ENCODE measurements around the gene DNAJB1.
"Not testable (repeated sequence)": the region's sequence is repeated elsewhere in the genome, so short reads cannot be mapped to it uniquely, and the experiment has no call there.

The DNAJB1 gene

DNA sequence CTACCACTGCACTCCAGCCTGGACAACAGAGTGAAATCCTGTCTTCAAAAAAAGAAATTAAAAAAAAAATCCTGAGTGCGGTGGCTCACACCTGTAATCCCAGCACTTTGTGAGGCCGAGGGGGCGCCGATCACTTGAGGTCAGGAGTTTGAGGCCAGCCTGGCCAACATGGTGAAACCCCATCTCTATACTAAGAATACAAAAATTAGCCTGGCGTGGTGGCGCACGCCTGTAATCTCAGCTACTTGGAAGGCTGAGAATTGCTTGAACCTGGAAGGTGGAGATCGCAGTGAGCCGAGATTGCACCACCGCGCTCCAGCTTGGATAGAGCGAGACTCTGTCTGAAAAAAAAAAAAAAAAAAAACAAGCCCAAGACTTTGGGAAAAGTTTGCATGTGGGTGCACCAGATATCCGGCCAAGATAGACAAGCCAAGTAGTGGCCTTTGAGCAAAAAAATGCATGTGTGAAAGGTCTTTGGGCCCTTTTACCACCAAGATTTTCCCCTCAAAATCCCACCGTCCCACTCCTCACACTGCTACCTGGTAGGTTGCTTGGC, 5.7 kb downstream of the DNAJB1 start:
- TF ChIP-seq, protein P1, sequence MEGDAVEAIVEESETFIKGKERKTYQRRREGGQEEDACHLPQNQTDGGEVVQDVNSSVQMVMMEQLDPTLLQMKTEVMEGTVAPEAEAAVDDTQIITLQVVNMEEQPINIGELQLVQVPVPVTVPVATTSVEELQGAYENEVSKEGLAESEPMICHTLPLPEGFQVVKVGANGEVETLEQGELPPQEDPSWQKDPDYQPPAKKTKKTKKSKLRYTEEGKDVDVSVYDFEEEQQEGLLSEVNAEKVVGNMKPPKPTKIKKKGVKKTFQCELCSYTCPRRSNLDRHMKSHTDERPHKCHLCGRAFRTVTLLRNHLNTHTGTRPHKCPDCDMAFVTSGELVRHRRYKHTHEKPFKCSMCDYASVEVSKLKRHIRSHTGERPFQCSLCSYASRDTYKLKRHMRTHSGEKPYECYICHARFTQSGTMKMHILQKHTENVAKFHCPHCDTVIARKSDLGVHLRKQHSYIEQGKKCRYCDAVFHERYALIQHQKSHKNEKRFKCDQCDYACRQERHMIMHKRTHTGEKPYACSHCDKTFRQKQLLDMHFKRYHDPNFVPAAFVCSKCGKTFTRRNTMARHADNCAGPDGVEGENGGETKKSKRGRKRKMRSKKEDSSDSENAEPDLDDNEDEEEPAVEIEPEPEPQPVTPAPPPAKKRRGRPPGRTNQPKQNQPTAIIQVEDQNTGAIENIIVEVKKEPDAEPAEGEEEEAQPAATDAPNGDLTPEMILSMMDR (IDR thresholded peaks at IDR 0.05; ENCODE audit: insufficient read depth, low read length, missing control alignments): no peak
- POLR2A ChIA-PET: no interaction called here
- CTCF ChIA-PET: no interaction called here

GRCh38 chr19:14511229-14511593, 7.0 kb downstream of the DNAJB1 start:
- ChIA-PET POLR2A (no interaction called here), CTCF (no interaction called here)
- H3K4me3 ChIP-seq (ENCODE audit: low read depth, low read length): no peak overlapping the region
- TF ChIP-seq, protein P1 (IDR thresholded peaks at IDR 0.05; ENCODE audit: insufficient read depth, low read length, missing control alignments): no peak
- no peak for DNase-seq (ENCODE audit: low read depth, low spot score)

More for the DNA sequence above, 5.7 kb downstream of the DNAJB1 start:
- no peak overlapping the region for H3K4me3 ChIP-seq (ENCODE audit: low read depth, low read length)
- no peak for DNase-seq (ENCODE audit: low read depth, low spot score)

DNA sequence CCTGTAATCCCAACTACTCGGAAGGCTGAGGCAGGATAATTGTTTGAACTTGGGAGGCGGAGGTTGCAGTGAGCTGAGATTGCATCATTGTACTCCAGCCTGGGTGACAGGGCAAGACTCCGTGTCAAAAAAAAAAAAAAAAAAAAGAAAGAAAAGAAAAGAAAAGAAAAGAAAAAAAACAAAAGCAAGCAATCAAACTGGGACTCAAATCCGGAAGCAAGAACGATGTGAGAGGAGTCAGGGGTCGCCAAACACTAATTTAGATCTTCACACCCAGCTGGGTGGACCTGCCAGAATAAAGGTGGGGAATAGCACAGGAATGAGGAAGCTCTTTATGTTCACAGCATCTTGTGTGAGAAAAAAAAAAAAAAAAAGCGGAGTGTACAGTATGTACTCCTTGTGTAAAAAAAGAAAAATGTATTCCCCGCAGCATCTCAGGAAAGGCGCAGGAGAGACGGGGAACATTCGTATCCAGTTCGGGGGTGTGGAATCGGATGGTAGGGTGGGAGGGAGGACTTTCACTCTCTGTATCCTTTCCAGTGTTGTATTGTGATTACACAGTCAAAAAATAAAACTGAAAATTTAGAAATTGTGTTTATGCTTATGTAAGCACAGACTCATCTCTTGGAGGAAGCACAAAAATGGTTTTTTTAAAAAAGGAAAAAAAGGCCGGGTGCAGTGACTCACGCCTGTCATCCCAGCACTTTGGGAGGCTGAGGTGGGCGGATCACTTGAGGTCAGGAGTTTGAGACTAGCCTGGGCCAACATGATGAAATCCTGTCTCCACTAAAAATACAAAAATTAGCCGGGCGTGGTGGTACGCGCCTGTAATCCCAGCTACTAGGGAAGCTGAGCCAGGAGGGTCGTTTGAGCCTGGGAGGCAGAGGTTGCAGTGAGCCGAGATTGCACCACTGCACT, 7.6 kb downstream of the DNAJB1 start:
- ChIA-PET CTCF (interaction anchor here (1.3 kb wide), 1 partner anchor 30 kb away, joined by 3 read pairs; no protein-coding TSS in a partner anchor), POLR2A (interaction anchor here (1.5 kb wide), 1 partner anchor 8 kb away, joined by 10 read pairs; the partner anchor contains the start of gene DNAJB1)
- DNase-seq (ENCODE audit: low read depth, low spot score): no peak
- TF ChIP-seq, protein P1 (IDR thresholded peaks at IDR 0.05; ENCODE audit: insufficient read depth, low read length, missing control alignments): no peak
- no peak overlapping the region for H3K4me3 ChIP-seq (ENCODE audit: low read depth, low read length)

GRCh38 chr19:14507704-14508542, 10.3 kb downstream of the DNAJB1 start:
- no peak for DNase-seq (ENCODE audit: low read depth, low spot score)
- no peak overlapping the region for H3K4me3 ChIP-seq (ENCODE audit: low read depth, low read length)
- ChIA-PET POLR2A (interaction anchor here (4.1 kb wide), 1 partner anchor 10 kb away, joined by 34 read pairs; the partner anchor contains the start of gene DNAJB1), CTCF (interaction anchor here (4.3 kb wide), 1 partner anchor 28 kb away, joined by 36 read pairs; no protein-coding TSS in a partner anchor)
- TF ChIP-seq, protein P1 (IDR thresholded peaks at IDR 0.05; ENCODE audit: insufficient read depth, low read length, missing control alignments): no peak

DNA sequence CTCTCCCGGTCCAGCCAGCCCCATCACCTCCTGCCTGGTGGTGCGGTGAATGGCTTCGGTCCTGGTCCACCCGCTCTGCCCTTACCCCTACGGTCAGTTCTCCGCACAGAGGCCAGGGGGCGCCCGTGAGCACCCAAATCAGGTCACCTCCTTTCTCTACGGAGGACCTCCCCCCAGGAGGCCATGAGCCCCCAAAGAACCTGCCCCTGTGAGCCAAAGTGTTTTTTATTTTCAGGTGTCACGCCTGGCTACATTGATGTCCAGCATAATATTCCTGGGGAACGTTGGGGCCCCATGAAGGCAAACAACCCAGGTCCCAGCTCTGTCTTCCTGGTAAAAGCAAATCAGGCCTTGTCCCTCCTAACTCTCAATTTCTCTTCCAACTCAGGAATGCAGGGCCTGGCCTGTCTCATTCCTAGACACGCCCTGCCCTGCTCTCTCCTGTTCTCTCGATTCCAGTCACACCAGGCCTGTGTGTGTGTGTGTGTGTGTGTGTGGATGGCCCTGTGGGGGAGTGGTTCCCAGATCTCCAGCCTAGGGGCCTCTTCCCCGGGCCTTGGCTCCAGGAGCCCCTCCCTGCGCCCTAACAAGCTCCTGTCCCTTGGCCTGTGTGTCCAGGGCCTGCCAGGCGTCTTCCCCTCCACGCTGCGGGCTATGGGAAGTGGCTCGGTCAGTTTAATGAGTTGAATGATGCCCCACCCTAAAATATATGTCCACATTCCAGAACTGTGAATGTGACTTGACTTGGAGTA, 12.5 kb downstream of the DNAJB1 start:
- POLR2A ChIA-PET: interaction anchor here (1.1 to 4.1 kb wide), 5 partner anchors 8 to 24 kb away, joined by 3 to 34 read pairs (median 4); partner anchors contain the start of gene DNAJB1
- TF ChIP-seq, protein P1 (IDR thresholded peaks at IDR 0.05; ENCODE audit: insufficient read depth, low read length, missing control alignments): peak; percentile 93
- CTCF ChIA-PET: interaction anchor here (0.6 to 4.3 kb wide), 12 partner anchors 8 to 743 kb away, joined by 3 to 36 read pairs (median 4); partner anchors contain the start of genes GIPC1 and NDUFB7
- DNase-seq (ENCODE audit: low read depth, low spot score): peak; percentile 81
- no peak overlapping the region for H3K4me3 ChIP-seq (ENCODE audit: low read depth, low read length)

DNA sequence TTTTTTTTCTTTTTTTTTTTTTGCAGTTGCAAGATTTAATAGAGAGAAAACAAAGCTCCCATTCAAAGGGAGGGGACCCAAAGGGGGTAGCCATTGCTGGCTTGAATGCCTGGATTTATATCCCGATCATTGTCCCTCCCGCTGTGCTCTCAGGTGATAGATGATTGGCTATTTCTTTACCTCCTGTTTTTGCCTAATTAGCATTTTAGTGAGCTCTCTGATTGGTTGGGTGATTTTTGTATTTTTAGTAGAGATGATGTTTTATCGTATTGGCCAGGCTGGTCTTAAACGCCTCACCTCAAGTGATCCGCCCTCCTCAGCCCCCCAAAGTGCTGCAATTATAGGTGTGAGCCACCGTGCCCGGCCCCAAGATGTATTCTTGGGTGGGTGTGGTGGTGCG, 13.6 kb downstream of the DNAJB1 start:
- POLR2A ChIA-PET: interaction anchor here (4.1 kb wide), 1 partner anchor 13 kb away, joined by 34 read pairs; the partner anchor contains the start of gene DNAJB1
- H3K4me3 ChIP-seq (ENCODE audit: low read depth, low read length); DNase-seq (ENCODE audit: low read depth, low spot score): not testable (repeated sequence)
- CTCF ChIA-PET: interaction anchor here (0.8 to 4.3 kb wide), 9 partner anchors 8 to 85 kb away, joined by 3 to 36 read pairs (median 6); partner anchors contain the start of genes GIPC1 and NDUFB7
